ENCODE measurements around the gene TEX29.

The TEX29 gene

GRCh38 chr13:111367340-111367739, 46.9 kb downstream of the TEX29 start:
- DNase-seq, result no peak

- DNase-seq, result no peak
Measured at GRCh38 chr13:111368091-111368490, 47.6 kb downstream of the TEX29 start.

GRCh38 chr13:111370147-111370546, 49.7 kb downstream of the TEX29 start:
- no peak for DNase-seq

- no peak for DNase-seq
Measured at GRCh38 chr13:111370570-111371535, 50.4 kb downstream of the TEX29 start.

- DNase-seq, result no peak
Measured at GRCh38 chr13:111371720-111372119, 51.3 kb downstream of the TEX29 start.

- DNase-seq, result no peak
Measured at GRCh38 chr13:111372651-111373425, 52.4 kb downstream of the TEX29 start.

GRCh38 chr13:111373486-111373885, 53.0 kb downstream of the TEX29 start:
- no peak for DNase-seq

- no peak for DNase-seq
Measured at GRCh38 chr13:111380431-111380830, 60.0 kb downstream of the TEX29 start.

- DNase-seq, result no peak
Measured at GRCh38 chr13:111382411-111382810, 62.0 kb downstream of the TEX29 start.

GRCh38 chr13:111382877-111383276, 62.4 kb downstream of the TEX29 start:
- DNase-seq, result no peak

- DNase-seq, result peak in 11 of 56 donors; percentile 9 to 61 (median 41)
Measured at GRCh38 chr13:111383591-111384440, 63.4 kb downstream of the TEX29 start.

- peak in 12 of 56 donors; percentile 7 to 56 (median 24) for DNase-seq
Measured at GRCh38 chr13:111384441-111385182, 64.2 kb downstream of the TEX29 start.

- DNase-seq, result no peak
Measured at GRCh38 chr13:111385183-111385857, 64.9 kb downstream of the TEX29 start.

- peak in 13 of 56 donors; percentile 11 to 65 (median 22) for DNase-seq
Measured at GRCh38 chr13:111387026-111387871, 66.8 kb downstream of the TEX29 start.

- no peak for DNase-seq
Measured at GRCh38 chr13:111387945-111388600, 67.6 kb downstream of the TEX29 start.

GRCh38 chr13:111388851-111389500, 68.5 kb downstream of the TEX29 start:
- peak in 1 of 56 donors; percentile 17 for DNase-seq

- DNase-seq, result no peak
Measured at GRCh38 chr13:111389621-111390521, 69.4 kb downstream of the TEX29 start.

All from nucleus accumbens (tissue), 56 donors.